CD8-positive, alpha-beta memory T cell (primary cell): ENCODE data around the gene DUOX1. TPM values are rescaled to one million over a fixed set of nuclear protein-coding genes. Genes with fewer than 3 reads are reported as not detected.

Source experiments
- CTCF ChIA-PET: fragments of 350-600 bp; sonication (Branson Sonifier 250); formaldehyde crosslinking; loops from one replicate; lab custom pipeline; 2021; ENCODE audit warnings: antibody characterized with exemption; lab: Charles Lee
- POLR2A ChIA-PET: fragments of 350-600 bp; sonication (Branson Sonifier 250); formaldehyde crosslinking; loops from one replicate; lab custom pipeline; 2021; ENCODE audit warnings: antibody characterized with exemption; lab: Charles Lee
- DNase-seq, 5 donors: peaks; one replicate each; pipeline versions ENCODE4 v3.0.0 to v3.0.0-alpha.2; 2020 to 2022; ENCODE audit warnings: mixed read lengths in 1 of 5
- H3K27ac ChIP-seq: one replicate; pipeline ENCODE4 v1.7.0; 2013; ENCODE audit warnings: low read depth, mild to moderate bottlenecking, low read length, moderate library complexity
- H3K27me3 ChIP-seq: 2 replicates; pipeline ENCODE4 v1.7.0; 2013; ENCODE audit warnings: low read length, mild to moderate bottlenecking; ENCODE audit not compliant: insufficient read depth, poor library complexity, severe bottlenecking
- H3K36me3 ChIP-seq: 2 replicates; pipeline ENCODE4 v1.7.0; 2013; ENCODE audit warnings: mild to moderate bottlenecking, low read length, moderate library complexity; ENCODE audit not compliant: insufficient read depth
- H3K4me1 ChIP-seq: 2 replicates; pipeline ENCODE4 v1.7.0; 2013; ENCODE audit warnings: mild to moderate bottlenecking, low read length, moderate library complexity; ENCODE audit not compliant: insufficient read depth
- H3K4me3 ChIP-seq: 2 replicates; pipeline ENCODE4 v1.7.0; 2013; ENCODE audit warnings: mild to moderate bottlenecking, low read length
- H3K9me3 ChIP-seq: 2 replicates; pipeline ENCODE4 v1.7.0; 2013; ENCODE audit warnings: mild to moderate bottlenecking, low read length
- H3K27ac Mint-ChIP-seq, 8 donors: one replicate each; pipeline ENCODE4 v1.8.0; 2020 to 2021; ENCODE audit warnings: mixed read lengths in 8 of 8, mild to moderate bottlenecking in 6 of 8, inconsistent platforms in 3 of 8, moderate library complexity in 3 of 8
- H3K27me3 Mint-ChIP-seq, 2 donors: one replicate each; pipeline ENCODE4 v1.8.0; 2020 to 2021; ENCODE audit warnings: mixed read lengths in 2 of 2, mild to moderate bottlenecking in 1 of 2, moderate library complexity in 1 of 2
- H3K36me3 Mint-ChIP-seq, 3 donors: one replicate each; pipeline ENCODE4 v1.8.0; 2020 to 2021; ENCODE audit warnings: mixed read lengths in 3 of 3, inconsistent platforms in 1 of 3, mild to moderate bottlenecking in 1 of 3
- H3K4me1 Mint-ChIP-seq, 3 donors: one replicate each; pipeline ENCODE4 v1.8.0; 2020 to 2021; ENCODE audit warnings: mixed read lengths in 3 of 3, inconsistent platforms in 1 of 3, mild to moderate bottlenecking in 1 of 3
- H3K4me3 Mint-ChIP-seq, 7 donors: one replicate each; pipeline ENCODE4 v1.8.0; 2020 to 2021; ENCODE audit warnings: mixed read lengths in 7 of 7, mild to moderate bottlenecking in 6 of 7, moderate library complexity in 4 of 7, inconsistent platforms in 2 of 7
- H3K9me3 Mint-ChIP-seq, 5 donors: one replicate each; pipeline ENCODE4 v1.8.0; 2020 to 2022; ENCODE audit warnings: mixed read lengths in 5 of 5, mild to moderate bottlenecking in 3 of 5, moderate library complexity in 2 of 5, inconsistent platforms in 1 of 5
- polyA plus RNA-seq: library from polyadenylated mRNA; unstranded; fragments of 300-500 nt; fragmentation: Illumina TruSeq; gene quantifications from one replicate; pipeline ENCODE4 v1.2.3, GENCODE V29; 2021
- total RNA-seq, 2 experiments: library from RNA; stranded (reverse); gene quantifications; one replicate each; pipeline ENCODE4 v1.2.3, GENCODE V29; 2021

DUOX1 gene
- total and polyA plus RNA-seq, 3 experiments from 2014 or later, result 0.11 to 1.2 TPM; not detected in 1

GRCh38 chr15:45120081-45120972 lies 9.5 kb upstream of the DUOX1 start:
- no peak overlapping the region for H3K4me3 Mint-ChIP-seq
- H3K27ac ChIP-seq, result no peak overlapping the region
- no peaks in the 10 kb centered on the region for H3K9me3 ChIP-seq
- CTCF ChIA-PET, result interaction anchor here (1.0 to 1.3 kb wide), 2 partner anchors 10 to 42 kb away, joined by 3 to 4 read pairs; partner anchors contain the start of genes DUOX1 and DUOXA1
- H3K36me3 ChIP-seq, result no peaks in the 10 kb centered on the region
- POLR2A ChIA-PET, result no interaction called here
- H3K27ac Mint-ChIP-seq, result peak overlapping the region in 1 of 8 donors; percentile 34
- H3K4me1 Mint-ChIP-seq, result peaks cover 16 to 28% (median 21%) of the 10 kb centered on the region in 3 donors
- peaks cover 36% of the 10 kb centered on the region for H3K27me3 ChIP-seq
- H3K9me3 Mint-ChIP-seq, result no peaks in the 10 kb centered on the region
- H3K4me3 ChIP-seq, result no peak overlapping the region
- DNase-seq, result peak in 1 of 5 donors; percentile 25
- peaks cover 22 to 78% of the 10 kb centered on the region in 2 donors for H3K27me3 Mint-ChIP-seq
- H3K36me3 Mint-ChIP-seq, result no peaks in the 10 kb centered on the region
- H3K4me1 ChIP-seq, result peaks cover 19% of the 10 kb centered on the region

DNA sequence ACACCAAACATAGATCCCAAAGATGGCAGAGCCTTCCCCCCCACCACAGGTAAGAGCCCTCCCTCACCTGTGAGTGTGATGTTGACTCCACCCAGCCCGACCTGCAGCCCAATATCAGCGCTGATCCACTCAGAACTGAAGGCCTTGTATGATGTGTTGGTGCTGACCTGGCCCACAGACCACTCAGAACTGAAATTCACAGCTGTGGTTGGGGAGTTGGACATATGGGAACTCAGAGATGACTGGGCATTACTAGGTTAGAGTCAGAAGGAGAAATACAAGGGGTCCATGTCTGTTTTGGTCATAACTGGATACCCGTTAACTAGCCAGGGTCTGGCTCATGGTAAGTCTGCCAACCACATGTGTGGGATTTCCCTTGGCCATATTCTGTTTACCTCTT lies 8.8 kb upstream of the DUOX1 start:
- H3K4me1 Mint-ChIP-seq, result peaks cover 16 to 22% (median 20%) of the 10 kb centered on the region in 3 donors
- H3K27ac ChIP-seq, result no peak overlapping the region
- H3K9me3 ChIP-seq, result no peaks in the 10 kb centered on the region
- ChIA-PET CTCF (interaction anchor here (1.0 to 1.8 kb wide), 3 partner anchors 9 to 42 kb away, joined by 3 to 4 read pairs (median 4); partner anchors contain the start of genes DUOX1 and DUOXA1), POLR2A (no interaction called here)
- peaks cover 23 to 78% of the 10 kb centered on the region in 2 donors for H3K27me3 Mint-ChIP-seq
- no peaks in the 10 kb centered on the region for H3K9me3 Mint-ChIP-seq
- no peak overlapping the region for H3K4me3 ChIP-seq
- no peak for DNase-seq
- no peak overlapping the region for H3K4me3 Mint-ChIP-seq
- H3K4me1 ChIP-seq, result peaks cover 19% of the 10 kb centered on the region
- H3K36me3 ChIP-seq, result no peaks in the 10 kb centered on the region
- peaks cover 29% of the 10 kb centered on the region for H3K27me3 ChIP-seq
- no peaks in the 10 kb centered on the region for H3K36me3 Mint-ChIP-seq
- H3K27ac Mint-ChIP-seq, result peak overlapping the region in 2 of 8 donors; percentile 23 to 31

GRCh38 chr15:45121706-45122417 lies 7.9 kb upstream of the DUOX1 start:
- Mint-ChIP-seq H3K4me3 (no peak overlapping the region), H3K27me3 (peaks cover 24 to 76% of the 10 kb centered on the region in 2 donors), H3K9me3 (no peaks in the 10 kb centered on the region), H3K4me1 (peaks cover 12 to 15% (median 14%) of the 10 kb centered on the region in 3 donors), H3K27ac (no peak overlapping the region), H3K36me3 (no peaks in the 10 kb centered on the region)
- Histone ChIP-seq H3K27ac (no peak overlapping the region), H3K27me3 (peaks cover 24% of the 10 kb centered on the region), H3K4me3 (no peak overlapping the region), H3K36me3 (no peaks in the 10 kb centered on the region), H3K4me1 (peaks cover 12% of the 10 kb centered on the region), H3K9me3 (no peaks in the 10 kb centered on the region)
- no peak for DNase-seq
- CTCF ChIA-PET, result interaction anchor here (1.3 to 1.8 kb wide), 2 partner anchors 8 to 14 kb away, joined by 4 read pairs; partner anchors contain the start of genes DUOX1 and DUOXA1
- POLR2A ChIA-PET, result no interaction called here

- peaks cover 3% of the 10 kb centered on the region for H3K4me1 ChIP-seq
- H3K9me3 ChIP-seq, result no peaks in the 10 kb centered on the region
- POLR2A ChIA-PET, result no interaction called here
- H3K4me3 ChIP-seq, result no peak overlapping the region
- H3K27ac ChIP-seq, result no peak overlapping the region
- Mint-ChIP-seq H3K36me3 (no peaks in the 10 kb centered on the region), H3K4me3 (no peak overlapping the region), H3K27ac (no peak overlapping the region), H3K27me3 (peaks cover 24 to 72% of the 10 kb centered on the region in 2 donors), H3K4me1 (peaks cover 5 to 7% (median 6%) of the 10 kb centered on the region in 3 donors), H3K9me3 (no peaks in the 10 kb centered on the region)
- H3K27me3 ChIP-seq, result peaks cover 18% of the 10 kb centered on the region
- H3K36me3 ChIP-seq, result no peaks in the 10 kb centered on the region
- no peak for DNase-seq
- CTCF ChIA-PET, result interaction anchor here (1.0 to 1.8 kb wide), 2 partner anchors 8 to 13 kb away, joined by 4 read pairs; partner anchors contain the start of genes DUOX2 and DUOXA2
These were observed 7.1 kb upstream of the DUOX1 start for GRCh38 chr15:45122719-45123118.

GRCh38 chr15:45123397-45123796 lies 6.4 kb upstream of the DUOX1 start:
- no peaks in the 10 kb centered on the region for H3K36me3 Mint-ChIP-seq
- Histone ChIP-seq H3K4me3 (no peak overlapping the region), H3K27me3 (peaks cover 23% of the 10 kb centered on the region), H3K4me1 (no peaks in the 10 kb centered on the region), H3K27ac (no peak overlapping the region), H3K36me3 (no peaks in the 10 kb centered on the region), H3K9me3 (no peaks in the 10 kb centered on the region)
- H3K4me3 Mint-ChIP-seq, result no peak overlapping the region
- peaks cover under 1 to 1% (median under 1%) of the 10 kb centered on the region in 3 donors for H3K4me1 Mint-ChIP-seq
- H3K27ac Mint-ChIP-seq, result no peak overlapping the region
- no peak for DNase-seq
- no peaks in the 10 kb centered on the region for H3K9me3 Mint-ChIP-seq
- H3K27me3 Mint-ChIP-seq, result peaks cover 18 to 72% of the 10 kb centered on the region in 2 donors
- POLR2A ChIA-PET, result no interaction called here
- CTCF ChIA-PET, result interaction anchor here (1.0 to 1.1 kb wide), 2 partner anchors 9 to 276 kb away, joined by 3 to 4 read pairs; partner anchors contain the start of genes DUOX2 and DUOXA2

DNA sequence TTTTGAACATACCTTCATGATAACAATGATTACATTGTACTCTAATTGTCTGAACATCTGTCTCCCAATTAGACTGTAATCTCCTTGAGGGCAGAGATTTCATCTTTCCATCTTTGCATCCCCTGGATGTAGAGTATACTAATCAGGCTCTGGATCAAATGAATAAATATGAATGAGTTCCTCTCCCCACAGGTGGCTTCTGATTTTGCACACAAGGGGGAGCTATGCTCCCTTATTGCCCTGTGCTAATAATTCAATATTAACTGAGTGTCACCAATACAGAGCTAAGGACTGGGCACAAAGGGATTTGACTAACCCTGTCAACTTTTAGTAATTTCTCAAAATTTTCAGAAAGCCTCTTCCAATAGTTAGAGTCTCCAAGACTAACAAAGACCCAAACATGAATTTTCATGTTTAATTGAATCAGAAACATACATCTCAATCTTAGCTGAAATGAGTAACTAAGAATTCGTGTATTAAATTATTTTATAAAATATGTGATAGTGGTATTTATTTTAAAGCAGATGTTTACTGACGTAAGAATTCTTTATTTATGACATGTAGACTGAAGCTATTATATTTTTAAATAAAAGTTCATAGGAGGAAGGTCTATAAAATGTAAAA lies 3.1 kb upstream of the DUOX1 start:
- Histone ChIP-seq H3K4me1 (no peaks in the 10 kb centered on the region), H3K36me3 (no peaks in the 10 kb centered on the region), H3K9me3 (no peaks in the 10 kb centered on the region), H3K27me3 (peaks cover 28% of the 10 kb centered on the region), H3K27ac (no peak overlapping the region), H3K4me3 (no peak overlapping the region)
- DNase-seq, result peak in 4 of 5 donors; percentile 28 to 55 (median 34)
- POLR2A ChIA-PET, result interaction anchor here (1.0 kb wide), 1 partner anchor 41 kb away, joined by 4 read pairs; no protein-coding TSS in a partner anchor
- Mint-ChIP-seq H3K36me3 (no peaks in the 10 kb centered on the region), H3K27me3 (peaks cover 28 to 69% of the 10 kb centered on the region in 2 donors), H3K27ac (no peak overlapping the region), H3K4me1 (peaks cover 0 to 8% (median 4%) of the 10 kb centered on the region in 3 donors), H3K4me3 (no peak overlapping the region), H3K9me3 (no peaks in the 10 kb centered on the region)
- CTCF ChIA-PET, result interaction anchor here (0.8 to 1.6 kb wide), 6 partner anchors 8 to 276 kb away, joined by 3 to 14 read pairs (median 4); a partner anchor contains a TSS

DNA sequence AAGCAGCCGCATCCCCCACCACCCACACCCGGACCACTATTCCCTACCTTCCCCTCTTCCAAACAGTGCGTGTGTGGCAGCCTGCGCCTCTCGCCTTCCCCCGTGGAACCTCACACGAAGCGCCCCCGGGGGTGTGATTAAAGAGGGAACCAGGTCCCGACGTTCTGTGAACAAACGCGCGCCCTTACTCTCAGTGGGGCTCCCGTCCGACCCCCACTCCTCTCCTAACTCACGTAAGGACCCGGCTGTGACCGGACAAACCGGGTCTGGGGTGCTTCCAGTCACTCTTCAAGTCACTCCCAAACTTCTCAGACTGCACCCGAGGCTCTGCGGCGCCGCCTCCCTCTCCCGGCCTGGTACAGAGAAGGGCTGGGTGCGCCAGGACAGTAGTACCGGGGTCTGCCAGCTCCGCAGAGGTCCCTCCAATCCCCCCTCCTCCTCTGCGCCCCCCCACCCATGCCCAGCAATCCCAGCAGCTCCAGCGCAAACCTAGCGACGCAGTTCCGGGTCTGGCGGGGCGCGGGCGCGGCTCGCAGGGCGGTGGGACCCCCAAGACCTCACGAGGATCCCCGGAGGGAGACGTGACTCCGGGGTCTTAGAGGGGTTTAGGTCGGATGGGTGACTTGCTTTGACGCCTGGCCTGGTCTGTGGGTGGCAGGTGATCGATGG lies 689 bp upstream of the DUOX1 start:
- no peak overlapping the region for H3K4me3 ChIP-seq

More for the DNA sequence above, 689 bp upstream of the DUOX1 start:
- H3K4me1 Mint-ChIP-seq, result peaks cover 0 to 8% (median 4%) of the 10 kb centered on the region in 3 donors
- peaks cover 39 to 75% of the 10 kb centered on the region in 2 donors for H3K27me3 Mint-ChIP-seq
- no peaks in the 10 kb centered on the region for H3K36me3 Mint-ChIP-seq
- peaks cover 28% of the 10 kb centered on the region for H3K27me3 ChIP-seq
- CTCF ChIA-PET, result interaction anchor here (2.8 kb wide), 1 partner anchor 11 kb away, joined by 10 read pairs; no protein-coding TSS in a partner anchor
- H3K9me3 ChIP-seq, result no peaks in the 10 kb centered on the region
- H3K4me1 ChIP-seq, result no peaks in the 10 kb centered on the region
- peak overlapping the region in 3 of 7 donors; percentile 22 to 65 (median 24) for H3K4me3 Mint-ChIP-seq
- no peaks in the 10 kb centered on the region for H3K9me3 Mint-ChIP-seq
- no peaks in the 10 kb centered on the region for H3K36me3 ChIP-seq
- H3K27ac Mint-ChIP-seq, result no peak overlapping the region
- H3K27ac ChIP-seq, result no peak overlapping the region
- POLR2A ChIA-PET, result no interaction called here
- DNase-seq, result no peak
